H9 (cell line): ENCODE measurements around the gene TSPAN5. TPM values are rescaled to one million over a fixed set of nuclear protein-coding genes. Genes with fewer than 3 reads are reported as not detected.

Experiments used
- DNase-seq: peaks from one replicate; pipeline ENCODE4 v3.0.0-alpha.2; 2017
- H2AFZ ChIP-seq: one replicate; pipeline ENCODE4 v1.6.1; 2013; ENCODE audit warnings: mild to moderate bottlenecking, low read length, control low read depth, moderate library complexity
- H2AK5ac ChIP-seq: 2 replicates; pipeline ENCODE4 v1.6.1; 2013; ENCODE audit warnings: low read length, control low read depth, mixed read lengths; ENCODE audit not compliant: insufficient read length
- H2BK120ac ChIP-seq: one replicate; pipeline ENCODE4 v1.6.1; 2013; ENCODE audit warnings: low read depth, mild to moderate bottlenecking, low read length, control low read depth, inconsistent platforms; ENCODE audit not compliant: poor library complexity, severe bottlenecking
- H2BK12ac ChIP-seq: 2 replicates; pipeline ENCODE4 v1.6.1; 2013; ENCODE audit warnings: low read length, control low read depth, mixed read lengths, low read depth; ENCODE audit not compliant: insufficient read length
- H2BK15ac ChIP-seq: 2 replicates; pipeline ENCODE4 v1.6.1; 2013; ENCODE audit warnings: low read depth, low read length, control low read depth
- H2BK20ac ChIP-seq: one replicate; pipeline ENCODE4 v1.6.1; 2013; ENCODE audit warnings: low read depth, mild to moderate bottlenecking, low read length, control low read depth, inconsistent platforms; ENCODE audit not compliant: poor library complexity, severe bottlenecking
- H2BK5ac ChIP-seq: 2 replicates; pipeline ENCODE4 v1.6.1; 2013; ENCODE audit warnings: low read length, control low read depth, mixed read lengths; ENCODE audit not compliant: insufficient read length
- H3K14ac ChIP-seq: 2 replicates; pipeline ENCODE4 v1.6.1; 2013; ENCODE audit warnings: low read length, control low read depth; ENCODE audit not compliant: insufficient read depth
- H3K18ac ChIP-seq: 2 replicates; pipeline ENCODE4 v1.6.1; 2013; ENCODE audit warnings: low read depth, mild to moderate bottlenecking, mixed read lengths, low read length, control low read depth; ENCODE audit not compliant: insufficient read length
- H3K23ac ChIP-seq: 2 replicates; pipeline ENCODE4 v1.6.1; 2013; ENCODE audit warnings: low read length, control low read depth, mixed read lengths, low read depth; ENCODE audit not compliant: insufficient read length
- H3K23me2 ChIP-seq: 2 replicates; pipeline ENCODE4 v1.6.1; 2013; ENCODE audit warnings: low read depth, mild to moderate bottlenecking, mixed read lengths, low read length, control low read depth; ENCODE audit not compliant: insufficient read length, poor library complexity, severe bottlenecking
- H3K27ac ChIP-seq: 2 replicates; pipeline ENCODE4 v1.5.1; 2013; ENCODE audit warnings: low read length, control low read depth, mixed read lengths, low read depth; ENCODE audit not compliant: insufficient read length
- H3K27me3 ChIP-seq: 2 replicates; pipeline ENCODE4 v1.6.1; 2013; ENCODE audit warnings: low read length, control low read depth, inconsistent platforms; ENCODE audit not compliant: insufficient read depth
- H3K4ac ChIP-seq: 2 replicates; pipeline ENCODE4 v1.6.1; 2013; ENCODE audit warnings: low read depth, mild to moderate bottlenecking, control low read depth, inconsistent platforms, low read length, moderate library complexity
- H3K4me1 ChIP-seq: 2 replicates; pipeline ENCODE4 v1.6.1; 2013; ENCODE audit warnings: low read length, control low read depth, inconsistent platforms; ENCODE audit not compliant: insufficient read depth
- H3K4me2 ChIP-seq: 2 replicates; pipeline ENCODE4 v1.6.1; 2013; ENCODE audit warnings: low read length, control low read depth, mixed read lengths; ENCODE audit not compliant: insufficient read length, insufficient read depth
- H3K56ac ChIP-seq: 2 replicates; pipeline ENCODE4 v1.6.1; 2013; ENCODE audit warnings: low read depth, mild to moderate bottlenecking, mixed read lengths, low read length, control low read depth; ENCODE audit not compliant: insufficient read length
- H3K79me1 ChIP-seq: 2 replicates; pipeline ENCODE4 v1.6.1; 2013; ENCODE audit warnings: low read depth, mild to moderate bottlenecking, moderate library complexity, low read length, control low read depth, inconsistent platforms; ENCODE audit not compliant: insufficient read depth, poor library complexity, severe bottlenecking
- H3K79me2 ChIP-seq: 2 replicates; pipeline ENCODE4 v1.6.1; 2013; ENCODE audit warnings: low read length, control low read depth, inconsistent platforms; ENCODE audit not compliant: insufficient read depth
- H3K9ac ChIP-seq: 2 replicates; pipeline ENCODE4 v1.6.1; 2013; ENCODE audit warnings: low read length, control low read depth, mixed read lengths; ENCODE audit not compliant: insufficient read length; ENCODE audit errors: extremely low read depth
- H3K9me3 ChIP-seq: one replicate; pipeline ENCODE4 v1.6.1; 2013; ENCODE audit warnings: low read depth, low read length, inconsistent platforms; ENCODE audit not compliant: control insufficient read depth
- H3T11ph ChIP-seq: one replicate; pipeline ENCODE4 v1.6.1; 2013; ENCODE audit warnings: mild to moderate bottlenecking, low read length, control low read depth, inconsistent platforms
- H4K20me1 ChIP-seq: one replicate; pipeline ENCODE4 v1.6.1; 2013; ENCODE audit not compliant: control insufficient read depth, insufficient read length, insufficient read depth
- H4K5ac ChIP-seq: 2 replicates; pipeline ENCODE4 v1.6.1; 2013; ENCODE audit warnings: low read depth, mild to moderate bottlenecking, mixed read lengths, low read length, control low read depth; ENCODE audit not compliant: insufficient read length
- H4K8ac ChIP-seq: replicated peaks from 2 replicates; pipeline ENCODE4 v1.6.1; 2013; ENCODE audit warnings: low read length, control low read depth, mixed read lengths, low read depth; ENCODE audit not compliant: insufficient read length
- H4K91ac ChIP-seq: 2 replicates; pipeline ENCODE4 v1.6.1; 2013; ENCODE audit warnings: low read depth, mild to moderate bottlenecking, moderate library complexity, mixed read lengths, low read length, control low read depth; ENCODE audit not compliant: insufficient read length
- H3K27ac Mint-ChIP-seq, 3 experiments: 2 replicates in 2 of 3; 3 replicates in 1 of 3; pipeline ENCODE4 v1.8.0; 2020 to 2021; ENCODE audit warnings: mixed read lengths in 3 of 3, mild to moderate bottlenecking in 1 of 3, moderate library complexity in 1 of 3
- H3K27me3 Mint-ChIP-seq: 2 replicates; pipeline ENCODE4 v1.8.0; 2021; ENCODE audit warnings: low read depth, mild to moderate bottlenecking, moderate library complexity, mixed read lengths
- H3K36me3 Mint-ChIP-seq, 3 experiments: 2 replicates in 2 of 3; 3 replicates in 1 of 3; pipeline ENCODE4 v1.8.0; 2020 to 2021; ENCODE audit warnings: low read depth in 3 of 3, mixed read lengths in 3 of 3; ENCODE audit not compliant: insufficient read depth in 1 of 3
- H3K4me1 Mint-ChIP-seq, 2 experiments: 2 replicates each; pipeline ENCODE4 v1.8.0; 2020; ENCODE audit warnings: mixed read lengths in 2 of 2
- H3K4me3 Mint-ChIP-seq, 2 experiments: 2 replicates in 1 of 2; 3 replicates in 1 of 2; pipeline ENCODE4 v1.8.0; 2020 to 2021; ENCODE audit warnings: mild to moderate bottlenecking in 2 of 2, mixed read lengths in 2 of 2, moderate library complexity in 1 of 2
- H3K9me3 Mint-ChIP-seq, 2 experiments: 2 replicates in 1 of 2; 3 replicates in 1 of 2; pipeline ENCODE4 v1.8.0; 2020; ENCODE audit warnings: mild to moderate bottlenecking in 2 of 2, mixed read lengths in 2 of 2, moderate library complexity in 1 of 2
- CTCF ChIP-seq: fragments of 200-600 bp; sonication (generic); conservative IDR thresholded peaks from 3 replicates; pipeline ENCODE4 v1.8.0; 2021; ENCODE audit warnings: antibody characterized with exemption, mild to moderate bottlenecking
- WGBS: extraction: QIAGEN DNeasy Blood & Tissue Kit; methylation state at CpG from one replicate; pipeline ENCODE4 v1.1.7; 2013; ENCODE audit warnings: missing lambda C conversion rate, low lambda C conversion rate, mixed read lengths; ENCODE audit not compliant: insufficient read length; ENCODE audit errors: extremely low coverage; 5-methylcytosine and 5-hydroxymethylcytosine counted together
- total RNA-seq: library from RNA; stranded (reverse); gene quantifications from 2 replicates; pipeline ENCODE4 v1.2.1, GENCODE V29; 2021

TSPAN5 gene
- total RNA-seq, 1 experiment from 2014 or later = 7.0 TPM

DNA sequence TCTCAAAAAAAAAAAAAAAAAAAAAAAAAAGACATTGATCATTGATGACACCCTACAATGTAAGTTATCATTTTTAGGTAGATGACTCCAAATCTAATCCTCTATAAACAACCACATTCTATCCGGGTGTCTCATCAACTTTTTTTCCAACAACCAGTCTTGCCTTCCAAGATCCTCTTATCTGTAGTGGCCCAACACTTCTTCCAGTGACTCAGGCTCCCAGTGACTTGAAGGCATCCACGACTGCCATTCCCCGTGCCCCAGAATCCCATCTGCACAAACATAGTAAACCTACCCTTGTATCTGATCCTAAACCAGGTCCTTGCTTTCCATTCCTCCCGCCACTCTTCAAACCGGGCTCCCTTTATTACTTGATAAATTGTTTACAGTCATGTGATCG, 15.6 kb upstream of the TSPAN5 start:
- no peak overlapping the region for H2BK12ac ChIP-seq
- H2BK120ac ChIP-seq = no peak overlapping the region
- Mint-ChIP-seq H3K9me3 (no peaks in the 10 kb centered on the region), H3K4me1 (peaks cover 11 to 19% of the 10 kb centered on the region in 2 experiments), H3K27me3 (no peaks in the 10 kb centered on the region), H3K27ac (no peak overlapping the region), H3K36me3 (no peaks in the 10 kb centered on the region; a peak in 1 of 7 replicates), H3K4me3 (no peak overlapping the region)
- no peak overlapping the region for H3K23ac ChIP-seq
- no peak overlapping the region for H3K56ac ChIP-seq
- H2BK20ac ChIP-seq = no peak overlapping the region
- no peak overlapping the region for H4K8ac ChIP-seq
- no peak overlapping the region for H3K14ac ChIP-seq
- H4K20me1 ChIP-seq = no peaks in the 10 kb centered on the region
- no peak for TF ChIP-seq CTCF
- H3K79me1 ChIP-seq = no peaks in the 10 kb centered on the region
- no peaks in the 10 kb centered on the region for H3K27me3 ChIP-seq
- H2BK5ac ChIP-seq = no peak overlapping the region
- no peaks in the 10 kb centered on the region for H3K23me2 ChIP-seq
- H3T11ph ChIP-seq = no peak overlapping the region
- H3K9me3 ChIP-seq = no peaks in the 10 kb centered on the region
- no peak overlapping the region for H4K5ac ChIP-seq
- H3K79me2 ChIP-seq = no peaks in the 10 kb centered on the region
- H3K27ac ChIP-seq = no peak overlapping the region
- no peak overlapping the region for H2AFZ ChIP-seq
- DNase-seq = no peak
- no peak overlapping the region for H2BK15ac ChIP-seq
- no peaks in the 10 kb centered on the region for H3K4me1 ChIP-seq
- H3K18ac ChIP-seq = no peak overlapping the region
- no peak overlapping the region for H3K9ac ChIP-seq
- no peak overlapping the region for H3K4me2 ChIP-seq
- H2AK5ac ChIP-seq = no peak overlapping the region
- H4K91ac ChIP-seq = no peak overlapping the region
- H3K4ac ChIP-seq = no peak overlapping the region
- no CpG with 5 or more reads among the region's 6 CpGs for WGBS
